Loucy (cell line): ENCODE results near the gene EGF.

Experiments used
- H2AFZ ChIP-seq: fragments of 200-600 bp; sonication (generic); 2 replicates; pipeline ENCODE4 v1.6.0; 2016; ENCODE audit warnings: antibody characterized with exemption, mild to moderate bottlenecking, low read length, moderate library complexity
- H3F3A ChIP-seq: fragments of 200-600 bp; 2 replicates; pipeline ENCODE4 v1.6.0; 2016; ENCODE audit warnings: antibody characterized with exemption, low read depth, mild to moderate bottlenecking
- H3K27me3 ChIP-seq: fragments of 200-600 bp; sonication (generic); 2 replicates; pipeline ENCODE4 v1.6.1; 2014; ENCODE audit warnings: low read length, mild to moderate bottlenecking; ENCODE audit not compliant: insufficient read depth, poor library complexity, severe bottlenecking
- H3K36me3 ChIP-seq: fragments of 200-600 bp; sonication (generic); 2 replicates; pipeline ENCODE4 v1.6.1; 2016; ENCODE audit warnings: low read length; ENCODE audit not compliant: insufficient read depth
- H3K4me1 ChIP-seq: fragments of 200-600 bp; sonication (generic); 2 replicates; pipeline ENCODE4 v1.5.1; 2014; ENCODE audit warnings: low read length, mild to moderate bottlenecking; ENCODE audit not compliant: insufficient read depth, poor library complexity, severe bottlenecking
- H3K4me2 ChIP-seq: fragments of 200-600 bp; sonication (generic); 2 replicates; pipeline ENCODE4 v1.6.0; 2014; ENCODE audit warnings: antibody characterized with exemption, low read length, low read depth, mild to moderate bottlenecking; ENCODE audit not compliant: poor library complexity, severe bottlenecking
- H3K4me3 ChIP-seq: fragments of 200-600 bp; sonication (generic); 2 replicates; pipeline ENCODE4 v1.5.1; 2014; ENCODE audit warnings: low read length, mild to moderate bottlenecking, mixed read lengths; ENCODE audit not compliant: poor library complexity, severe bottlenecking
- H3K79me2 ChIP-seq: fragments of 200-600 bp; sonication (generic); 2 replicates; pipeline ENCODE4 v1.6.1; 2014; ENCODE audit warnings: low read length; ENCODE audit not compliant: insufficient read depth
- H3K9ac ChIP-seq: fragments of 200-600 bp; sonication (generic); 2 replicates; pipeline ENCODE4 v1.6.0; 2014; ENCODE audit warnings: mild to moderate bottlenecking, low read depth, low read length, moderate library complexity; ENCODE audit not compliant: poor library complexity, severe bottlenecking
- H3K9me2 ChIP-seq: fragments of 200-600 bp; sonication (generic); replicated peaks from 2 replicates; pipeline ENCODE4 v1.6.1; 2016; ENCODE audit warnings: low read depth, low read length, mixed read lengths
- H3K9me3 ChIP-seq: fragments of 200-600 bp; sonication (generic); 2 replicates; pipeline ENCODE4 v1.6.1; 2014; ENCODE audit warnings: mild to moderate bottlenecking, antibody characterized with exemption, low read length, low read depth; ENCODE audit not compliant: insufficient read depth
- H4K20me1 ChIP-seq: fragments of 200-600 bp; sonication (generic); 2 replicates; pipeline ENCODE4 v1.6.0; 2014; ENCODE audit warnings: antibody characterized with exemption, low read length, mild to moderate bottlenecking; ENCODE audit not compliant: insufficient read depth, poor library complexity, severe bottlenecking
- EZH2phosphoT487 ChIP-seq: fragments of 200-600 bp; IDR thresholded peaks from 2 replicates; pipeline ENCODE4 v1.6.1; 2018; ENCODE audit warnings: antibody characterized with exemption, mild to moderate bottlenecking, moderate library complexity, borderline replicate concordance
- TF ChIP-seq, protein P1 (sequence below): fragments of 200-600 bp; sonication (generic); conservative IDR thresholded peaks from 2 replicates; pipeline ENCODE4 v1.5.1; 2014; ENCODE audit warnings: mild to moderate bottlenecking, antibody characterized with exemption, low read length

EGF gene

DNA sequence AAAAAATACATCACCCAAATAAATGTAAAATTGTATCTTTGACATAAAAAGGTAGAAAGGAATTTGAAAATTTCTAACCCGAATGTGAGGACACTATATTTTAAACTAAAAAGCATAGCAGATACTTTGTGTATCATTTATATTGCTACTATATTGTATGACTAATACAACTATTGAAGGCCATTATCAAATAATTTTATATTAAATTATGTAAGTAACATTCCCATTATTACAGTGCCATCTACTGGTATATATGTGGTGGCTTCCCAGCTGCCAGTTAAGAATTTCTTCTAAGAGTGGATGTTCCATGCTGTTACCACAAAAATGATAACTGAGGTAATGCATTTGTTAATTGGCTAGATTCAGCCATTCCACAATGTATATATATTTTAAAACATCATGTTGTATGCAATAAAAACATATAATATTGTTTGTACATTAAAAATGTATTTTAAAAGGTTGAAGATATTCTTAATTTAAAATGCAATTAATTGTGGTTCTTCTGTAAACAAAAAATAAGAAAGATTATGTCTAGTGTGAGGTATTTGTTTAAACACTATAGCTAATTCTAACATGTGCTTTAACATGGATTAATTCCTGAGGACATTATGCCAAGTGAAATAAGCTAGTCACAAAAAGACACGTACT lies 65.3 kb downstream of the EGF start:
- H3K9me3 ChIP-seq, result no peaks in the 10 kb centered on the region

DNA sequence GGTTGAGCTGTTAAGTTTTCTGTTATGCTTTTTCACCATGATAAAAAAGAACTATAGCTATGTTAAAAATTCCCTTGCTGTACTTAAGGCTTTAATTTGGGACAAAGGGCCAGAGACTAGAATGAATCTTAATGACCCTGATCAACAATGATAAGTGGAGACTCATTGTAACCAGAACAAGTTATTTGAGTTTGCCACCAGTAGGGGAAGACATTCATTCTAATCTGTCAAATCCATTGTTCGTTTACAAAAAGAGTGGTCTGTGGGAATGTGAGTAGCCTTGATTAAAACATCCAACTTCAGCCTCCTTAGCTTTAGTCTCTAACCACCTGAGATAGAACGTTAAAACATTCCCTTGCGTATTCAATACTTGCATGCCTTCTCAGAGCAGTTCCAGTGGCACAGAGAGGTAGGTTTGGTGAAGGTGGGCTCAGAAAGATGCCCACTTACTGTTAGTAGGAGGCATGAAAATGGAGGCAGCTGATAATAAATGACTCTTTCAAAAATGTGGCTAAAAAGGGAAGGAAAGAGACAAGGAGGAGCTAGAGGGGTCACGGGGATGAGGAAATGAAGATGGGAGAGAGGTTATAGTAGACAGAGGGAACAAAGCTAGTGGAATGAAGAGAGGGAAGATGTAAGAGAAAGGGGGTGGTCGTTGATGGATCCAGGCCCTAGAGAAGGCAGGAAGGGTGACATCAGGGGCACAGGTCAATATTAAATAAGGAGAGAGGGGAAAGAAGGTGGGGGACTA lies 66.2 kb downstream of the EGF start:
- H3K9me2 ChIP-seq, result no peaks in the 10 kb centered on the region
- H3K79me2 ChIP-seq, result no peaks in the 10 kb centered on the region
- H3F3A ChIP-seq, result no peaks in the 10 kb centered on the region
- no peak overlapping the region for H3K9ac ChIP-seq
- no peaks in the 10 kb centered on the region for H3K27me3 ChIP-seq
- TF ChIP-seq, protein P1, sequence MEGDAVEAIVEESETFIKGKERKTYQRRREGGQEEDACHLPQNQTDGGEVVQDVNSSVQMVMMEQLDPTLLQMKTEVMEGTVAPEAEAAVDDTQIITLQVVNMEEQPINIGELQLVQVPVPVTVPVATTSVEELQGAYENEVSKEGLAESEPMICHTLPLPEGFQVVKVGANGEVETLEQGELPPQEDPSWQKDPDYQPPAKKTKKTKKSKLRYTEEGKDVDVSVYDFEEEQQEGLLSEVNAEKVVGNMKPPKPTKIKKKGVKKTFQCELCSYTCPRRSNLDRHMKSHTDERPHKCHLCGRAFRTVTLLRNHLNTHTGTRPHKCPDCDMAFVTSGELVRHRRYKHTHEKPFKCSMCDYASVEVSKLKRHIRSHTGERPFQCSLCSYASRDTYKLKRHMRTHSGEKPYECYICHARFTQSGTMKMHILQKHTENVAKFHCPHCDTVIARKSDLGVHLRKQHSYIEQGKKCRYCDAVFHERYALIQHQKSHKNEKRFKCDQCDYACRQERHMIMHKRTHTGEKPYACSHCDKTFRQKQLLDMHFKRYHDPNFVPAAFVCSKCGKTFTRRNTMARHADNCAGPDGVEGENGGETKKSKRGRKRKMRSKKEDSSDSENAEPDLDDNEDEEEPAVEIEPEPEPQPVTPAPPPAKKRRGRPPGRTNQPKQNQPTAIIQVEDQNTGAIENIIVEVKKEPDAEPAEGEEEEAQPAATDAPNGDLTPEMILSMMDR, result peak; percentile 56; the same call in 1 of the 2 replicates
- no peak for TF ChIP-seq EZH2phosphoT487
- no peak overlapping the region for H3K4me2 ChIP-seq
- H2AFZ ChIP-seq, result peak overlapping the region; percentile 48; the same call in 1 of the 2 replicates
- no peak overlapping the region for H3K4me3 ChIP-seq
- no peaks in the 10 kb centered on the region for H4K20me1 ChIP-seq
- no peaks in the 10 kb centered on the region for H3K36me3 ChIP-seq
- no peaks in the 10 kb centered on the region for H3K9me3 ChIP-seq
- no peaks in the 10 kb centered on the region for H3K4me1 ChIP-seq

More for the DNA sequence above, 65.3 kb downstream of the EGF start:
- Histone ChIP-seq H3K4me3 (no peak overlapping the region), H3K4me2 (no peak overlapping the region), H3K9ac (no peak overlapping the region), H3K36me3 (no peaks in the 10 kb centered on the region), H3K79me2 (no peaks in the 10 kb centered on the region), H3F3A (no peaks in the 10 kb centered on the region), H2AFZ (no peak overlapping the region), H3K27me3 (no peaks in the 10 kb centered on the region), H4K20me1 (no peaks in the 10 kb centered on the region), H3K4me1 (peaks cover 2% of the 10 kb centered on the region), H3K9me2 (no peaks in the 10 kb centered on the region)
- TF ChIP-seq EZH2phosphoT487, result no peak
- TF ChIP-seq, protein P1, result peak; percentile 68

DNA sequence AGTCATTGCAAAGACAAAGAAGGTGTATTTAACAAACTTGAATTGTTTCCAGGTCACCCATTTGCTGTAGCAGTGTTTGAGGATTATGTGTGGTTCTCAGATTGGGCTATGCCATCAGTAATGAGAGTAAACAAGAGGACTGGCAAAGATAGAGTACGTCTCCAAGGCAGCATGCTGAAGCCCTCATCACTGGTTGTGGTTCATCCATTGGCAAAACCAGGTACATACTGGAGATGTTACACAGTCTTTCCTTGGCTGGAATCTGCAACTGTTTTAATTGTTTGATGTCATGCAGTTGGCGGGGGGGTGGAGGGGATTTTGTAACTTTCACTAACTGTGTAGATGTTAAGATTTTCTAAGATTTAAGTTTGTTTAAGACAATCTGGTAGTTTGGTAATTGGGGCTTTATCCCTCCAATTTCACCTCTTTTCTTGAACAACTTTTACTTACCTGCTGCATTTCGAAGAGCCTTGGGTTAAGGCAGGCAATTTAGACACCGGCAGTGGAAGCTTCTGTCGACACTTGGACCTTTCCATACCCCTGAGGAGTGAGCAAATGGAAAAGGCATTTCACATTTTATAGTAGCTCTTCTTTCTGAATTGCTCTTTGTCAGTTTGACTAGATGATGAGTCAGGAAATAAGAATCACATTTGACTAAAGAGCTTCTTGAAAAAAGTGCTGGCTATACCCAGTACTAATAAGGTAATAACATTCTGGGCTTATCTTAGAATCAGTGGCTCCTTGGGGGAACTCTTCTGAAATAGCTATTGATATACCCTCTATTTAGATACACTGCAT lies 67.4 kb downstream of the EGF start:
- H3K27me3 ChIP-seq, result no peaks in the 10 kb centered on the region
- no peaks in the 10 kb centered on the region for H3K36me3 ChIP-seq
- no peak overlapping the region for H3K4me2 ChIP-seq
- H2AFZ ChIP-seq, result no peak overlapping the region
- no peaks in the 10 kb centered on the region for H3F3A ChIP-seq
- no peaks in the 10 kb centered on the region for H3K4me1 ChIP-seq
- no peak overlapping the region for H3K9ac ChIP-seq
- no peaks in the 10 kb centered on the region for H3K79me2 ChIP-seq
- H3K4me3 ChIP-seq, result no peak overlapping the region
- no peaks in the 10 kb centered on the region for H3K9me3 ChIP-seq
- H4K20me1 ChIP-seq, result no peaks in the 10 kb centered on the region
- H3K9me2 ChIP-seq, result no peaks in the 10 kb centered on the region
- TF ChIP-seq, protein P1, result no peak
- TF ChIP-seq EZH2phosphoT487, result no peak
